Rectal smooth muscle tissue (tissue), 1 donor: ENCODE results near the gene PITX1.

ENCODE experiments used
- H3K27ac ChIP-seq: one replicate; pipeline ENCODE4 v1.7.0; 2013; ENCODE audit warnings: low read depth, low read length, inconsistent platforms
- H3K27me3 ChIP-seq: one replicate; pipeline ENCODE4 v1.7.0; 2013; ENCODE audit warnings: low read length; ENCODE audit not compliant: control insufficient read depth, insufficient read depth
- H3K36me3 ChIP-seq: one replicate; pipeline ENCODE4 v1.7.0; 2013; ENCODE audit warnings: low read length; ENCODE audit not compliant: control insufficient read depth, insufficient read depth
- H3K4me1 ChIP-seq: one replicate; pipeline ENCODE4 v1.7.0; 2013; ENCODE audit warnings: low read length; ENCODE audit not compliant: control insufficient read depth, insufficient read depth
- H3K4me3 ChIP-seq: one replicate; pipeline ENCODE4 v1.7.0; 2013; ENCODE audit warnings: low read length
- H3K9ac ChIP-seq: one replicate; pipeline ENCODE4 v1.7.0; 2013; ENCODE audit warnings: low read length

PITX1 gene

GRCh38 chr5:134979416-134979815, 54.6 kb downstream of the PITX1 start:
- Histone ChIP-seq H3K27ac (no peak overlapping the region), H3K4me3 (no peak overlapping the region), H3K27me3 (no peaks in the 10 kb centered on the region), H3K4me1 (no peaks in the 10 kb centered on the region), H3K36me3 (no peaks in the 10 kb centered on the region), H3K9ac (no peak overlapping the region)
